ENCODE data around the gene SCAMP2.

DNA sequence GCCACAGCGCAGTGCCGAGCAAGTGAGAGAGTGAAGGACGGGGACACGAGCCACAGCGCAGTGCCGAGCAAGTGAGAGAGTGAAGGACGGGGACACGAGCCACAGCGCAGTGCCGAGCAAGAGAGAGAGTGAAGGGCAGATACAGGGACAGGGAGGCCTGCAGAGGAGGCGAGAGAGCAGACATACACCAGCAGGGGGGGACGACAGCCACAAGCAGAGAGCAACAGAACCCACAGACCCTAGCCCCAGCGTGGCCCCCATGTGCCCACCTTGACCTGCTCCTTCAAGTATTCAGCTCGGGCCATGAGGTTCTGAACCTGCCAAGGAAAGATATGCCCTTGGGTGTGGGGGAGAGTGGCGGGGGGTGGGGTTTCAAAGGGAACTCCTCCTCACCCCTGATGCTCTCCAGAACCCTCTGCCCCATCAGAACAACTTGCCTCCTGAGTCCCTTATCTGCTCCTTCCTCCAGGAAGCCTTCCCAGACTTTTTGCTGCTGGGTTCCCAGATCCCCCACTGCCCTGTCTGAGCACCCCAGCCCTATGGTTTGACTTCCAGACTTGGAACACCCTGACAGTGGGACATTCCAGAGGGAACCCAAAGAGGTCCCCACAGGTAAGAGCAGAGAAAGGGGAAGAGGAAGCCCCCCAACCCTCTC lies 35.6 kb downstream of the SCAMP2 start:
- TF ChIP-seq, protein P1, sequence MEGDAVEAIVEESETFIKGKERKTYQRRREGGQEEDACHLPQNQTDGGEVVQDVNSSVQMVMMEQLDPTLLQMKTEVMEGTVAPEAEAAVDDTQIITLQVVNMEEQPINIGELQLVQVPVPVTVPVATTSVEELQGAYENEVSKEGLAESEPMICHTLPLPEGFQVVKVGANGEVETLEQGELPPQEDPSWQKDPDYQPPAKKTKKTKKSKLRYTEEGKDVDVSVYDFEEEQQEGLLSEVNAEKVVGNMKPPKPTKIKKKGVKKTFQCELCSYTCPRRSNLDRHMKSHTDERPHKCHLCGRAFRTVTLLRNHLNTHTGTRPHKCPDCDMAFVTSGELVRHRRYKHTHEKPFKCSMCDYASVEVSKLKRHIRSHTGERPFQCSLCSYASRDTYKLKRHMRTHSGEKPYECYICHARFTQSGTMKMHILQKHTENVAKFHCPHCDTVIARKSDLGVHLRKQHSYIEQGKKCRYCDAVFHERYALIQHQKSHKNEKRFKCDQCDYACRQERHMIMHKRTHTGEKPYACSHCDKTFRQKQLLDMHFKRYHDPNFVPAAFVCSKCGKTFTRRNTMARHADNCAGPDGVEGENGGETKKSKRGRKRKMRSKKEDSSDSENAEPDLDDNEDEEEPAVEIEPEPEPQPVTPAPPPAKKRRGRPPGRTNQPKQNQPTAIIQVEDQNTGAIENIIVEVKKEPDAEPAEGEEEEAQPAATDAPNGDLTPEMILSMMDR (IDR thresholded peaks at IDR 0.05; ENCODE audit: borderline replicate concordance, extremely low read depth, low read length, poor library complexity, severe bottlenecking), result peak; percentile 31
- TF ChIP-seq EZH2 (IDR thresholded peaks at IDR 0.05; ENCODE audit: borderline replicate concordance, low read depth, low read length, severe bottlenecking), result no peak

Data from DND-41 (cell line).